ENCODE results near the gene PRDM16.

Gene PRDM16

GRCh38 chr1:3368711-3369445, 299.9 kb downstream of the PRDM16 start:
- DNase-seq: no peak

GRCh38 chr1:3369446-3370076, 300.6 kb downstream of the PRDM16 start:
- DNase-seq: no peak

- no peak for DNase-seq
Observed at GRCh38 chr1:3370856-3371703, 302.1 kb downstream of the PRDM16 start.

GRCh38 chr1:3372317-3372716, 303.3 kb downstream of the PRDM16 start:
- no peak for DNase-seq

GRCh38 chr1:3373175-3373574, 304.2 kb downstream of the PRDM16 start:
- no peak for DNase-seq

- DNase-seq: no peak
Observed at GRCh38 chr1:3373700-3374405, 304.9 kb downstream of the PRDM16 start.

GRCh38 chr1:3375245-3375644, 306.2 kb downstream of the PRDM16 start:
- no peak for DNase-seq

- no peak for DNase-seq
Observed at GRCh38 chr1:3377166-3377565, 308.2 kb downstream of the PRDM16 start.

- DNase-seq: no peak
Observed at GRCh38 chr1:3377604-3378279, 308.7 kb downstream of the PRDM16 start.

GRCh38 chr1:3378411-3379208, 309.6 kb downstream of the PRDM16 start:
- DNase-seq: no peak

- no peak for DNase-seq
Observed at GRCh38 chr1:3379934-3380333, 310.9 kb downstream of the PRDM16 start.

- DNase-seq: no peak
Observed at GRCh38 chr1:3380469-3380868, 311.5 kb downstream of the PRDM16 start.

GRCh38 chr1:3381901-3382300, 312.9 kb downstream of the PRDM16 start:
- DNase-seq: no peak

GRCh38 chr1:3382326-3383057, 313.5 kb downstream of the PRDM16 start:
- DNase-seq: no peak

- no peak for DNase-seq
Observed at GRCh38 chr1:3383679-3384078, 314.7 kb downstream of the PRDM16 start.

GRCh38 chr1:3384407-3384806, 315.4 kb downstream of the PRDM16 start:
- no peak for DNase-seq

- DNase-seq: no peak
Observed at GRCh38 chr1:3386205-3387002, 317.4 kb downstream of the PRDM16 start.

- no peak for DNase-seq
Observed at GRCh38 chr1:3387401-3387800, 318.4 kb downstream of the PRDM16 start.

- no peak for DNase-seq
Observed at GRCh38 chr1:3389093-3389833, 320.3 kb downstream of the PRDM16 start.

Measured in activated CD8-positive, alpha-beta memory T cell treated with anti-CD3 and anti-CD28 coated beads for 24 hours (primary cell).